ENCODE results near the gene TBC1D10A. TPM values are rescaled to one million over a fixed set of nuclear protein-coding genes. Genes with fewer than 3 reads are reported as not detected.

TBC1D10A gene
- total RNA-seq, 1 experiment from 2014 or later: 11.1 TPM

GRCh38 chr22:30267382-30268302 is 59.1 kb downstream of the TBC1D10A start:
- no peaks in the 10 kb centered on the region for H3K9me3 Mint-ChIP-seq

GRCh38 chr22:30266445-30267381 is 60.0 kb downstream of the TBC1D10A start, which contains the start of gene OSM:
TSS of gene OSM (minus strand) at chr22:30266851. CDS start at chr22:30266799, 52 bp downstream.
- Mint-ChIP-seq H3K27ac (no peak within 1 kb of the TSS), H3K4me3 (no peak within 1 kb of the TSS), H3K4me1 (peaks cover 5% of the 10 kb centered on the region), H3K9me3 (no peaks in the 10 kb centered on the region), H3K27me3 (ENCODE audit: low read depth) (peaks cover 7% of the 10 kb centered on the region), H3K36me3 (no peaks in the 10 kb centered on the region)
- ChIA-PET POLR2A (interaction anchor here (0.6 kb wide), 1 partner anchor 47 kb away, joined by 3 read pairs; no protein-coding TSS in a partner anchor), CTCF (no interaction called here)
- ATAC-seq: no peak
- DNase-seq (ENCODE audit: low spot score): no peak
- TF ChIP-seq, protein P1, sequence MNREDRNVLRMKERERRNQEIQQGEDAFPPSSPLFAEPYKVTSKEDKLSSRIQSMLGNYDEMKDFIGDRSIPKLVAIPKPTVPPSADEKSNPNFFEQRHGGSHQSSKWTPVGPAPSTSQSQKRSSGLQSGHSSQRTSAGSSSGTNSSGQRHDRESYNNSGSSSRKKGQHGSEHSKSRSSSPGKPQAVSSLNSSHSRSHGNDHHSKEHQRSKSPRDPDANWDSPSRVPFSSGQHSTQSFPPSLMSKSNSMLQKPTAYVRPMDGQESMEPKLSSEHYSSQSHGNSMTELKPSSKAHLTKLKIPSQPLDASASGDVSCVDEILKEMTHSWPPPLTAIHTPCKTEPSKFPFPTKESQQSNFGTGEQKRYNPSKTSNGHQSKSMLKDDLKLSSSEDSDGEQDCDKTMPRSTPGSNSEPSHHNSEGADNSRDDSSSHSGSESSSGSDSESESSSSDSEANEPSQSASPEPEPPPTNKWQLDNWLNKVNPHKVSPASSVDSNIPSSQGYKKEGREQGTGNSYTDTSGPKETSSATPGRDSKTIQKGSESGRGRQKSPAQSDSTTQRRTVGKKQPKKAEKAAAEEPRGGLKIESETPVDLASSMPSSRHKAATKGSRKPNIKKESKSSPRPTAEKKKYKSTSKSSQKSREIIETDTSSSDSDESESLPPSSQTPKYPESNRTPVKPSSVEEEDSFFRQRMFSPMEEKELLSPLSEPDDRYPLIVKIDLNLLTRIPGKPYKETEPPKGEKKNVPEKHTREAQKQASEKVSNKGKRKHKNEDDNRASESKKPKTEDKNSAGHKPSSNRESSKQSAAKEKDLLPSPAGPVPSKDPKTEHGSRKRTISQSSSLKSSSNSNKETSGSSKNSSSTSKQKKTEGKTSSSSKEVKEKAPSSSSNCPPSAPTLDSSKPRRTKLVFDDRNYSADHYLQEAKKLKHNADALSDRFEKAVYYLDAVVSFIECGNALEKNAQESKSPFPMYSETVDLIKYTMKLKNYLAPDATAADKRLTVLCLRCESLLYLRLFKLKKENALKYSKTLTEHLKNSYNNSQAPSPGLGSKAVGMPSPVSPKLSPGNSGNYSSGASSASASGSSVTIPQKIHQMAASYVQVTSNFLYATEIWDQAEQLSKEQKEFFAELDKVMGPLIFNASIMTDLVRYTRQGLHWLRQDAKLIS (CRISPR knock-in tag; IDR thresholded peaks at IDR 0.05; ENCODE audit: borderline replicate concordance): no peak
- TF ChIP-seq, protein P2, sequence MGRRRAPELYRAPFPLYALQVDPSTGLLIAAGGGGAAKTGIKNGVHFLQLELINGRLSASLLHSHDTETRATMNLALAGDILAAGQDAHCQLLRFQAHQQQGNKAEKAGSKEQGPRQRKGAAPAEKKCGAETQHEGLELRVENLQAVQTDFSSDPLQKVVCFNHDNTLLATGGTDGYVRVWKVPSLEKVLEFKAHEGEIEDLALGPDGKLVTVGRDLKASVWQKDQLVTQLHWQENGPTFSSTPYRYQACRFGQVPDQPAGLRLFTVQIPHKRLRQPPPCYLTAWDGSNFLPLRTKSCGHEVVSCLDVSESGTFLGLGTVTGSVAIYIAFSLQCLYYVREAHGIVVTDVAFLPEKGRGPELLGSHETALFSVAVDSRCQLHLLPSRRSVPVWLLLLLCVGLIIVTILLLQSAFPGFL (CRISPR knock-in tag; IDR thresholded peaks at IDR 0.05; ENCODE audit: borderline replicate concordance): no peak
- no peak for TF ChIP-seq JUN (CRISPR knock-in tag; IDR thresholded peaks at IDR 0.05)
- TF ChIP-seq, protein P3, sequence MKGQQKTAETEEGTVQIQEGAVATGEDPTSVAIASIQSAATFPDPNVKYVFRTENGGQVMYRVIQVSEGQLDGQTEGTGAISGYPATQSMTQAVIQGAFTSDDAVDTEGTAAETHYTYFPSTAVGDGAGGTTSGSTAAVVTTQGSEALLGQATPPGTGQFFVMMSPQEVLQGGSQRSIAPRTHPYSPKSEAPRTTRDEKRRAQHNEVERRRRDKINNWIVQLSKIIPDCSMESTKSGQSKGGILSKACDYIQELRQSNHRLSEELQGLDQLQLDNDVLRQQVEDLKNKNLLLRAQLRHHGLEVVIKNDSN (CRISPR knock-in tag; IDR thresholded peaks at IDR 0.05): no peak
- no peak for TF ChIP-seq SOX15 (CRISPR knock-in tag; IDR thresholded peaks at IDR 0.05)
- TF ChIP-seq ZNF396 (CRISPR knock-in tag; IDR thresholded peaks at IDR 0.05; ENCODE audit: borderline replicate concordance): no peak
- no peak for TF ChIP-seq TP53 (CRISPR knock-in tag; IDR thresholded peaks at IDR 0.05)

More at GRCh38 chr22:30267382-30268302, 59.1 kb downstream of the TBC1D10A start:
- POLR2A ChIA-PET: interaction anchor here (0.6 kb wide), 1 partner anchor 46 kb away, joined by 3 read pairs; no protein-coding TSS in a partner anchor
- TF ChIP-seq, protein P1 (CRISPR knock-in tag; IDR thresholded peaks at IDR 0.05; ENCODE audit: borderline replicate concordance): no peak
- TF ChIP-seq ZNF416 (CRISPR knock-in tag; IDR thresholded peaks at IDR 0.05) (no peak), SOX15 (CRISPR knock-in tag; IDR thresholded peaks at IDR 0.05) (no peak), ESRRA (CRISPR knock-in tag; IDR thresholded peaks at IDR 0.05; ENCODE audit: borderline replicate concordance) (no peak), TEAD4 (CRISPR knock-in tag; IDR thresholded peaks at IDR 0.05) (no peak), IRF1 (CRISPR knock-in tag; IDR thresholded peaks at IDR 0.05) (no peak), ELF4 (CRISPR knock-in tag; IDR thresholded peaks at IDR 0.05; ENCODE audit: low read depth) (no peak), RORB (CRISPR knock-in tag; IDR thresholded peaks at IDR 0.05) (no peak), CREB1 (CRISPR knock-in tag; IDR thresholded peaks at IDR 0.05) (no peak), PRRX2 (CRISPR knock-in tag; IDR thresholded peaks at IDR 0.05) (no peak)
- TF ChIP-seq, protein P2 (CRISPR knock-in tag; IDR thresholded peaks at IDR 0.05; ENCODE audit: borderline replicate concordance): no peak
- CTCF ChIA-PET: interaction anchor here (3.6 kb wide), 1 partner anchor 21 kb away, joined by 19 read pairs; the partner anchor contains the start of gene CASTOR1
- no peak for ATAC-seq
- no peak overlapping the region for H3K27ac Mint-ChIP-seq
- no peaks in the 10 kb centered on the region for H3K36me3 Mint-ChIP-seq
- DNase-seq (ENCODE audit: low spot score): no peak
- no peak overlapping the region for H3K4me3 Mint-ChIP-seq
- peaks cover 5% of the 10 kb centered on the region for H3K4me1 Mint-ChIP-seq
- peaks cover 7% of the 10 kb centered on the region for H3K27me3 Mint-ChIP-seq (ENCODE audit: low read depth)
